ENCODE data around the gene MMP24.

Gene MMP24

DNA sequence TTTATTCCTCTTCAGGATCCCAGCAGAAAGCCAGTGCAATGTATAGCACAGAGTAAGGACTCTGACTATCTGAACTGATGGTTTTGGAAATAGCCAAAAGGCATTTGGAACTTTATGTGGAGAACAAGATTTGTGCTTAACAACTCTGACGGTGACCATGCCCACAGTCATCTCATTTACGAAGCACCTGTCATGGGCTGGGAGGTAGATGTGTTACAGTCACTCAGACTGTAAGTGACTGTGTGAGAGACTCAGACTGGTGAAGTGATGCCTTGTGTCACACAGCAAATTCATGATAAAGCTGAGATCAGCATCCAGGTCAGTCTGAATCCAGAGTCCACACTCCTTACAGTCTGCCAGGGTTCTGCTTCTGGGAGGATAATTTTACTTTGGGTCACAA lies 89.6 kb downstream of the MMP24 start:
- no peak for DNase-seq

DNA sequence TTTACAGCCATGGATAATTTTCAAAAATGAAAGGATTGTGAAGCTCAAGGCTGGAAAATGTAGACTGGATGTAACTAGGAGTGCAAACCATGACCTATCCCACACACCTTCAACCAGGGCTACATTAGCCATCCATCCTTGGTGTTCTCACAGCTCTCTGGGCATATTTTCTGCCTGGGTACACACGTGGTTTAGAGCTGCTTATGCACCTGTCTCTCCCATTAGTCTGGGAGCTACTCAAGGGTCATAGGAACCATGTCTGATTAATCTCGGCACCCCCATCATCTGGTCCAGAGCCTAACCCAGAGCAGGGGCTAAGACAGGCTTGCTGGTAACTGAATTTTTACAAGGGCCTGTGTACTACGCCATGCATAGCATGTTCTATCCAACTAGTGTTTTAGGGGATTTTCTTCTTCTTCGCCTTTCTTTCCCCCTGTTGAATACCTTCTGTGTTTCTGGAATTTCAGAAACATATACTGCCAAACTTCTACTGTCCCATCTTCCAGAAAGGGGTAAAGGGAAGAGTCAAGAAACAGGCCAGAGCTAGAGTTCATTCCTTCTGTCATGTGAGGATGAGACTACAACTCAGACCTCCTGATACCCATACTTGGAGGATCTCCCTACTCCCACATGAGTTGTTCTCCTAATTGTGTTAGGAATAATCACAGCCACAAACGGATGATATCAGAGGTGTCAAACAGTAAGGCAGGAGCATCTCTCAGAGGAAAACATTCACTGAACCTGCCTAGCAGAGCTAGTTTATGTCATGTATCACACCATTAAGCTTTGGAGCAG lies 91.1 kb downstream of the MMP24 start:
- DNase-seq: no peak

DNA sequence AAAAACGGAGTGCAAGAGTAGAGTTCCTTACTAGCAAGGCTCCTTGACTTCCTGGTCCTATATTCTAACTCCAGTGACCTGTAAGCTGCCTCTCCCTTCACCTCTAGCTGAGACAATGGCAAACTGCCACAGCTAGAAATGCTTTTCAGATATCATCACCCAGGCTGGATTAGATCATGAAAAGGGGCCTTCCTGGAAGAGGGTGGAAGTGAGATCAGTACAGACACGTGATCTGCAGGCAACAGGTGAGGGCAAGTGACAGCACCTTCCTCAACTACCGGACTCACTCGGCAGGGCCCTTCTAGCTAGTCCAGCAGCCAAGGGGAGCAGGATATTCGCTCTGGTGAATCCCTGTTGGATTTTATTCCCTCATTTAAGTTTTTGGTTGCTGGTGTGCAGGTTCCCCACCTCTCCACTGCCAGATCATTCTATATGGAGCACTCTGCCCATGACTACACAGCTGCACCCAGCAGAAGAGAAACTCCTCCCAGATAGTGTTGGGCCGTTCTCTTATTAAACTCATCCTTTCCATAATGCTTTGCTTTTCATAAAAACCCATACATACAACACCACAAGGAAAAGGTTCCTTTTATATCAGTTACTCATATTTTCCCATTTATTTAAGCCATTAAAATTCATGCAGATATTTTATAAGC lies 92.1 kb downstream of the MMP24 start:
- peak; percentile 89 for DNase-seq

DNA sequence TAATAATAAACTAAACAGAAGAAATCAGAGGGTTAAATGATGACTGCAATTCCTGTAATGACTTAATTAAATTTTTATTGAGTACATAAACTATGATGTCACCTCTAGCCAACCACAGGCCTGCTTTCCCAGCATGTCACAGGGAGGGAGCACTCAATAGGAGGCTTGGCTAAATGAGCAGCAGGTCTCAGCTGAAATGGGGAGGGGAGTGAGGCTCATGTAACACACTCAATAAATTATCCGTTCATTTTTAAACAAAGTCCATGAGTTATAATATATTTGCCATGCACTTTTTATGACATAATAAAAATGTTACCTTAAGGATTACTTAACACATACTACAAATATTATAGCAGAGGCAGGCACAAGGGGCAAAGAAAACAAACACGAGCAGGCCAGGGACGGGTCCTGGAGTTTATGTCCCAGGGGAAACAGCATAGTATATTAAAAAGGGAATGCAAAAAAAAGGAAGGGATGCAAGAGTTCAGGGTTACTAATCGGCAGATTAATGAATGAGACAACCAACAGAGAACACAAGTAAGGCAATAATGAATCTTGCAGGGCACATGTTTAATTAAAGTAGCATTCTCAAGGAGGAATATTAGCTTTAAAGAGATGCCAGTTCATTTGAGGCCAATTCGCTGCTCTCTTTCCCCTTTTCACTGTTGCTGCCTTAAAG lies 92.8 kb downstream of the MMP24 start:
- peak; percentile 53 for DNase-seq

DNA sequence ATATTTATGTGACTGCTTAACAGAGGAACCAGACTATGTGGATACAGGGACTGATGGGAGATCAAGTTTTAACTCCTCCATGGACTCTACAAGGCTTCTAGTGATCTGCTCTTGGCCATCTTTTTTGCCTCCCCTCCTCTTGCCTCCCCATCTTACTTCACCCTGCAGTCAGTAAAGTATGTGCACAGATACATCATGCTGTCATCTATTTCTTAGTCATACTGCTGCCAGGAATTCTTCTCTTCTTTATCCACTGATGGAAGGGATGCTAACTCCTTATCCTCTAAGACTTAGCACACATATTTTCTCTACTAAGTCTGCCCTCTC lies 93.3 kb downstream of the MMP24 start:
- DNase-seq: no peak

DNA sequence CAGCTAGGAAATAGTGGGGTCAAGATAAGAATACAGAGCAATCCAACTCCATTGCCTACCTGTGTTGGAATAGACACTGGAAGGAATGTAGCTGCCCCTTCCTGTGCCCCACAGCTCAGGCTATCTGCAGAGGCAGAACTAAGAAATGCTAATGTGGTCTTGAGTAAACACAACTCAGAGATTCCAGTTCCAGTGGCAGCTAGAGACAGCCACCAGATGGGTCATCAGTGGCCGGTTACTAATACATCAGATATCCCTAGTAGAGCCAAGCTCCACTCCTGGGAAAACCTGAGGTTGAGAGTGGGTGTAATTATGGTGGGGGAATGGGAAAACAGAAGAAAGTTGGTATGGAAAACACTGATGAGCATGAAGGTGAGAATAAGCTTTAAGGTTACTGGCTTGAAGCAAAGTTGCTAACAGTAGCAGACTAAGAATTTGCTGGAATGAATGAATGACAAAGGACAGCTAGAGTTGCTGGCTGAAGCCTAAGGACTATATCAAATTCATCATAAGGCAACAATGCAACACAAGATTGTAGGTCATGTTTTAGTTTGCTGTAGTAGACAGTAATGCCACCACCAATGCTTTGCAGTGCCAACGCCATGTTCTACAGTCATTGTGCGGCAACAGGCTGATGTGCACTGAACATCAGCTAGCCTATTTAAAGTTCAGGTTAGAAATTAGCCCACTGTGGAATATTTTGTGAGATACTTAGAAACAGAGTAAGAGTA lies 94.1 kb downstream of the MMP24 start:
- DNase-seq: no peak

DNA sequence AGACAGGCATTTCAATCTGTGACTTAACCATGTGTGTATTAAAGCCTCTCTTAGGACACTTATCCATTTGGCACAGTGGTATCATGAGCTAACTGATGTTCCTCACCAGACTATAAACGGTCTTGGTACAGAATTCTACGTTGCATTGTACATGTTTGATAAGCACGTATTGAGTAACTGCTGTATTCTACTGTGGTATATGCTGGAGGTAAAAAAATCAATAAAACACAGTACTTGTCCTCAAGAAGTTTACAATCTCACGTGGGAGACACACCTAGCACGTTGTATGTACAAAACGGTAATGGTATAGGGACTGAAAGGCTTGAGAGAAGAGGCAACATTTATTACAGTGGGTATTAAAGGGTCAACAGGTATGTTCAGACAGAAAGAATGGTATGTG lies 98.9 kb downstream of the MMP24 start:
- DNase-seq: no peak

DNA sequence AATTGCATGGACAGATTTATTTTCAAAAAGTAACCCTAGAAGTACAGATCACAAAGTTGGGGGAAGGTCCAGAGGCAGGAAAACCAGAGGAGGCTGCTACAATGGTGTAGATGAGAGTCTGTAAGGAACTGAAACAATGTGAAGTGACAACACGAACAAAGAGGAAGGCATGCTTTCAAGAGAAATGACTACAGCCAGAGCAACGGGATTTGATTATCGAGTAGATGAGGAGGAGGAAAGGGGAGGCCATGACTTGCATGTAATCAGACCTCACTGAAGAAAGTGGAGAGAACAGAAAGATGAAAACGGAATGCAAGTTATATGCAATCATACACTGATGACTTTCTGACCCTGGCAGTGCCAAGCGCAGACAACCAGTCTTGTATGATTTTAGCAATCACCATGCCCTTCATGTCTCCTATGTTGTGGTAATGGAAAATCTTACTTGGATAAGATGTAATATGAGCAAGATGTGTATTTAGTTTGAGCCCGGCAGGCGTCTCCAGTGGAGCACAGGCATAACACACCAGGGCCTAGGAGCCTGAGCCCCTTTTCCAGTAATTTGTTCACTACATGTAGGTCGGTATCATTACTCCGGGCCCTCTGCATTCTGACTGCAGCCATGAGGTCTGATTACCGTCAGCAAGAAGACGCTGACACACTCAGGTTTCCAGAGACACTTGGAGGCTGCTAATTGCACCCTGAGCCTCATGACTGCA lies 99.7 kb downstream of the MMP24 start:
- DNase-seq: no peak

Measured in DMS153 (cell line).